Karpas-422 (cell line): ENCODE measurements around the gene CDK13. TPM values are rescaled to one million over a fixed set of nuclear protein-coding genes. Genes with fewer than 3 reads are reported as not detected.

Experiments
- DNase-seq: peaks from one replicate; pipeline ENCODE4 v3.0.0-alpha.2; 2015
- H2AFZ ChIP-seq: fragments of 200-600 bp; sonication (generic); 2 replicates; pipeline ENCODE4 v1.6.1; 2014; ENCODE audit warnings: antibody characterized with exemption, low read length, mixed read lengths
- H3K27ac ChIP-seq: fragments of 200-600 bp; sonication (generic); 2 replicates; pipeline ENCODE4 v1.5.1; 2014; ENCODE audit warnings: mild to moderate bottlenecking, low read length, moderate library complexity
- H3K27me3 ChIP-seq: fragments of 200-600 bp; sonication (generic); 2 replicates; pipeline ENCODE4 v1.6.1; 2014; ENCODE audit warnings: low read length, mixed read lengths
- H3K36me3 ChIP-seq: fragments of 200-600 bp; sonication (generic); 2 replicates; pipeline ENCODE4 v1.6.1; 2014; ENCODE audit warnings: low read length, mixed read lengths; ENCODE audit not compliant: insufficient read depth
- H3K4me1 ChIP-seq: fragments of 200-600 bp; sonication (generic); 2 replicates; pipeline ENCODE4 v1.6.1; 2014; ENCODE audit warnings: mild to moderate bottlenecking, low read length, mixed read lengths
- H3K4me2 ChIP-seq: fragments of 200-600 bp; sonication (generic); 2 replicates; pipeline ENCODE4 v1.6.1; 2014; ENCODE audit warnings: low read length, low read depth, mild to moderate bottlenecking; ENCODE audit not compliant: poor library complexity, severe bottlenecking
- H3K4me3 ChIP-seq: fragments of 200-600 bp; sonication (generic); 2 replicates; pipeline ENCODE4 v1.5.1; 2014; ENCODE audit warnings: mild to moderate bottlenecking, antibody characterized with exemption, low read length, mixed read lengths
- H3K79me2 ChIP-seq: fragments of 200-600 bp; sonication (generic); 2 replicates; pipeline ENCODE4 v1.6.1; 2014; ENCODE audit warnings: mild to moderate bottlenecking, low read length, mixed read lengths
- H3K9ac ChIP-seq: fragments of 200-600 bp; sonication (generic); 2 replicates; pipeline ENCODE4 v1.6.0; 2014; ENCODE audit warnings: low read length
- H3K9me2 ChIP-seq: fragments of 200-600 bp; sonication (generic), shearing (Covaris generic); replicated peaks from 2 replicates; pipeline ENCODE4 v1.6.0; 2014; ENCODE audit warnings: mild to moderate bottlenecking, low read length, moderate library complexity; ENCODE audit not compliant: insufficient read depth
- H3K9me3 ChIP-seq: fragments of 300-700, 200-600 bp; sonication (generic); 2 replicates; pipeline ENCODE4 v1.6.1; 2014; ENCODE audit warnings: low read length, mixed read lengths
- H4K20me1 ChIP-seq: fragments of 200-600 bp; sonication (generic); 2 replicates; pipeline ENCODE4 v1.6.1; 2014; ENCODE audit warnings: mild to moderate bottlenecking, antibody characterized with exemption, low read length, low read depth; ENCODE audit not compliant: insufficient read depth
- total RNA-seq: library from RNA; depleted of rRNA; stranded (reverse); fragments of >200 nt; shearing (Covaris generic); gene quantifications from 2 replicates; pipeline ENCODE4 v1.2.3, GENCODE V29; 2014; ENCODE audit warnings: low replicate concordance

The CDK13 gene
- total RNA-seq, 1 experiment from 2014 or later = 81.1 TPM

DNA sequence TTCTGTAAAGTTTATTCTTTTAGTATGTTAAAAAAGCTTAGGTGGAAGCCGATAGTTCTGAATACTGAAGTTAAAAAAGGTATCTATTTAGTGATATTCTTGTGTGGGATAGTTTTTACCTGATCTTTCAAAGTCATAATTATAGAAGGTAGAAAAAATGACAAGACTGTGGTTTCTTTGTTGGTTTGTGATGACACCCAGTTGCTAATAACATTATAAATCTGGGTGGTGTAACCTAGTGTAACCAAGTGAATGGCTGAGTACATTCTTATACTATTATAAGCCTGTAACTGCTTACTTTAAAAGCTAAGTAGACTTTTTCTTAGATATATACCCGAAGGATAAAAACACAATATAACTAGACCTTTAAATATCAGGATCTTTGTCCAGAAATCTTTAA is 2.3 kb downstream of the CDK13 start:
- H3K4me1 ChIP-seq = peaks cover 39% of the 10 kb centered on the region
- H2AFZ ChIP-seq = no peak overlapping the region
- no peaks in the 10 kb centered on the region for H3K9me3 ChIP-seq
- peak overlapping the region; percentile 85 for H3K4me2 ChIP-seq
- H3K36me3 ChIP-seq = peaks cover 33% of the 10 kb centered on the region
- H3K9ac ChIP-seq = peak overlapping the region; percentile 98
- no peaks in the 10 kb centered on the region for H3K27me3 ChIP-seq
- H3K9me2 ChIP-seq = no peaks in the 10 kb centered on the region
- DNase-seq = peak; percentile 65
- peak overlapping the region; percentile 78 for H3K4me3 ChIP-seq
- peaks cover 23% of the 10 kb centered on the region for H4K20me1 ChIP-seq
- peaks cover 78% of the 10 kb centered on the region for H3K79me2 ChIP-seq
- H3K27ac ChIP-seq = 0 out of 2 replicates have a peak overlapping the region, but pooled peaks have one; percentile 10

DNA sequence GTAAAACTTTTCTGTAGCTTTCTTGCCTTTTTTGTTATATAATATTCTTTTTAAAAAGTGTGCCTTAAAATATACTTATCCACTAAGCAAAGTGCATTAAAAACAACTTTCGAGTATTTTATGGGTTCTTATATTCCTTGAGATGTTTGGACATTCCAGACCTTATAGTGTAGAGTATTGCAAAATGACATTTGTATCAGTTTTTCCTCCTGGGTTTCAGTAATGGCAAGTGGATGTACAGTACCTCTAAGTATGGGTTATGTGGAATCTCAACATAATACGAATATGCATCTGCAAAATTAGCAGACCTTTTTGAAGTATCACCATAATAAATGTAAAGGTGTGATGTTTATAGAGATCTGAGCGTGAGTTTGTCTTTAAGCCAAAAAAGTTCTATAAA is 2.7 kb downstream of the CDK13 start:
- Histone ChIP-seq H3K9me2 (no peaks in the 10 kb centered on the region), H3K9ac (peak overlapping the region; percentile 98), H4K20me1 (peaks cover 23% of the 10 kb centered on the region), H3K9me3 (no peaks in the 10 kb centered on the region), H3K4me3 (peak overlapping the region; percentile 78), H2AFZ (no peak overlapping the region), H3K27me3 (no peaks in the 10 kb centered on the region), H3K4me2 (peak overlapping the region; percentile 85), H3K4me1 (peaks cover 42% of the 10 kb centered on the region), H3K27ac (no peak overlapping the region), H3K79me2 (peaks cover 82% of the 10 kb centered on the region), H3K36me3 (peaks cover 33% of the 10 kb centered on the region)
- DNase-seq = peak; percentile 44

DNA sequence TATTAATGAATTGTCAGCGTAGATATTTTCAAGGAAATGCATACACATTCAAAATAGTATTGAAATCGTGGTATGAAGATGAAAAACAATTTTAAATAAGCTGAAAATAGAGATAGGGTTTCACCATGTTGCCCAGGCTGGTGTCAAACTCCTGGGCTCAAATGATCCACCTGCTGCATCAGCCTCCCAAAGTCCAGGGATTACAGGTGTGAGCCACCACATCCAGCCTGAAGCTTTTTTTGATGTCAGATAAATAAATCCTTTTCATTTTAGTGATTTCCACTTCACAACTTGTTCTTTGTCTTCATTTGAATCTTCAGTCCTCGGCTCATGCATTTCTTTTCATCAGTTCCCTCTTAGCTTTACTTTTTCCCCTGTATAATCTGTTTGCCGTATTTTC is 4.6 kb downstream of the CDK13 start:
- peaks cover 23% of the 10 kb centered on the region for H4K20me1 ChIP-seq
- no peak overlapping the region for H3K27ac ChIP-seq
- H3K4me3 ChIP-seq = peak overlapping the region; percentile 78; the same call in 1 of the 2 replicates
- no peak overlapping the region for H2AFZ ChIP-seq
- no peaks in the 10 kb centered on the region for H3K27me3 ChIP-seq
- H3K9ac ChIP-seq = no peak overlapping the region
- H3K79me2 ChIP-seq = peaks cover 96% of the 10 kb centered on the region
- H3K4me1 ChIP-seq = peaks cover 40% of the 10 kb centered on the region
- peak overlapping the region; percentile 85 for H3K4me2 ChIP-seq
- H3K9me2 ChIP-seq = no peaks in the 10 kb centered on the region
- H3K36me3 ChIP-seq = peaks cover 44% of the 10 kb centered on the region
- DNase-seq = peak; percentile 39
- H3K9me3 ChIP-seq = no peaks in the 10 kb centered on the region

DNA sequence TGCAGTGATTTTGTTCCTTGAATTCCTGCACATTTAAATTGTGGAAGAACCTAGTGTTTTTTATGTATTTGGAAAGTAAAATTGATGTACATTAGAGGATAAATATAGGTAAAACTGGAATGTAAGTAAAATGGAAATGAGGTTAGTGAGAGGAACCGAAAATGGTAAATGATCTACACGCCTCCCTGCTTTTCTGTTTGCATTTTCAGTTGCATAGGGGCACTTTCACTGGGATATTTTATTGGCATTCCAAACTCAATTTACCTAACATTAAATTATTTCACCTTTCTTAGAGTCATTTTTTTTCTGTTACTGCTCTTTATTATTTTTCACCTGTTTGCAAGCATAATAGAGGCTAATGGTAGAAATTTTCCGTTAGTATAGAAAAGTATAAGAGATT is 8.0 kb downstream of the CDK13 start:
- Histone ChIP-seq H3K36me3 (peaks cover 53% of the 10 kb centered on the region), H3K27ac (peak overlapping the region; percentile 2; the same call in 1 of the 2 replicates), H2AFZ (no peak overlapping the region), H3K4me2 (peak overlapping the region; percentile 43), H3K9me3 (no peaks in the 10 kb centered on the region), H4K20me1 (peaks cover 8% of the 10 kb centered on the region), H3K9ac (no peak overlapping the region), H3K4me1 (peaks cover 37% of the 10 kb centered on the region), H3K27me3 (no peaks in the 10 kb centered on the region), H3K9me2 (no peaks in the 10 kb centered on the region), H3K4me3 (0 out of 2 replicates have a peak overlapping the region, but pooled peaks have one; percentile 1), H3K79me2 (peaks cover 91% of the 10 kb centered on the region)
- peak; percentile 41 for DNase-seq

DNA sequence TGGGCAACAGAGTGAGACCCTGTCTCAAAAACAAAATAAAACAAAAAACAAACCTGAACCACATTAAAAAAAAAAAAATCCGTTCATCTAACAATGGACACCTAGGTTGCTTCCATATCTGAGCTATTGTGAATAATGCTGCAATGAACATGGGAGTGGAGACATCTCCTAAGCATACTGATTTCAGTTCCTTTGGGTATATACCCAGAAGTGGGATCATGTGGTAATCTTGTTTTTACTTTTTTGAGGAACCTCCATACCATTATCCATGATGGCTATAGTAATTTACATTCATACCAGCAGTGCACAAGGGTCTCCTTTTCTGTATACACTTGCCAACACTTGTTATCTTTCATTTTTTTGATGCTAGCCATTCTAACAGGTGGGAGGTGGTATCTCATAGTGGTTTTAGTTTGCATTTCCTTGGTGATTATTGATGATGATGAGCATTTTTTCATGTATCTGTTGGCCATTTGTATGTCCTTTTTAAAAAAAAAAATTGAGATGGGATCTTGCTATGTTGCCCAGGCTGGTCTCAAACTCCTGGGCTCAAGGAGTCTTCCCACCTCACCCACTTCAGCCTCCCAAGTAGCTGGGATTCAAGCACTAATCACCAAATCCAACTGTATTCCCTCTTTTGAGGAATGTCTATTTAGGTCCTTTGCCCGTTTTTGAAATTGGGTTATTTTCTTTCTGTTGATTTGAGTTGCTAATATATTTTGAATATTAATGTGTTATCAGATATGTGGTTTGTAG is 17.5 kb downstream of the CDK13 start:
- Histone ChIP-seq H3K9me2 (no peaks in the 10 kb centered on the region), H4K20me1 (peaks cover 9% of the 10 kb centered on the region), H2AFZ (no peak overlapping the region)

DNA sequence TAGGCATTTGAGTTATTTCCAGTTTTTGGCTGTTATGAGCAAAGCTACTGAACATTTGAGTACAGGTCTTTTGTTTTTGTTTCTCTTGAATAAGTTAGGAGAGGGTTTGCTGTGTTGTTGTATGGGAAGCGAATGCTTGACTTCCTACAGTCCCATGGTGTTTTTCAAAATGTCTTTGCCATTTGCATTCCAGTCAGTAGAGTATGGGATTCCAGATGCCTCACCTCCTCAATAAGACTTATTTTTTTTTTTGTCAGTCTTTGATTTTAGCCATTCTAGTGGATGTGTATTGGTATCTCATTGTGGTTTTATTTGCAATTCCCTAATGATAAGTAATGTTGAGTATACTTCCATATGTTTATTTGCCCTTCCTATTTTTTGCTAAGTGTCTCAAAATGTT is 19.4 kb downstream of the CDK13 start:
- no peak overlapping the region for H3K4me3 ChIP-seq
- no peak overlapping the region for H2AFZ ChIP-seq
- DNase-seq = no peak
- H3K9me3 ChIP-seq = no peaks in the 10 kb centered on the region
- no peak overlapping the region for H3K27ac ChIP-seq
- H3K4me2 ChIP-seq = no peak overlapping the region
- peaks cover 92% of the 10 kb centered on the region for H3K79me2 ChIP-seq
- H3K36me3 ChIP-seq = no peaks in the 10 kb centered on the region
- H4K20me1 ChIP-seq = peaks cover 12% of the 10 kb centered on the region
- H3K9me2 ChIP-seq = no peaks in the 10 kb centered on the region
- H3K4me1 ChIP-seq = peaks cover 33% of the 10 kb centered on the region
- no peaks in the 10 kb centered on the region for H3K27me3 ChIP-seq
- no peak overlapping the region for H3K9ac ChIP-seq

More for the DNA sequence above, 17.5 kb downstream of the CDK13 start:
- no peaks in the 10 kb centered on the region for H3K36me3 ChIP-seq
- H3K4me2 ChIP-seq = no peak overlapping the region
- H3K27me3 ChIP-seq = no peaks in the 10 kb centered on the region
- no peak overlapping the region for H3K9ac ChIP-seq
- DNase-seq = no peak
- no peak overlapping the region for H3K27ac ChIP-seq
- H3K4me1 ChIP-seq = peaks cover 22% of the 10 kb centered on the region
- H3K4me3 ChIP-seq = no peak overlapping the region
- H3K9me3 ChIP-seq = no peaks in the 10 kb centered on the region
- peaks cover 85% of the 10 kb centered on the region for H3K79me2 ChIP-seq

DNA sequence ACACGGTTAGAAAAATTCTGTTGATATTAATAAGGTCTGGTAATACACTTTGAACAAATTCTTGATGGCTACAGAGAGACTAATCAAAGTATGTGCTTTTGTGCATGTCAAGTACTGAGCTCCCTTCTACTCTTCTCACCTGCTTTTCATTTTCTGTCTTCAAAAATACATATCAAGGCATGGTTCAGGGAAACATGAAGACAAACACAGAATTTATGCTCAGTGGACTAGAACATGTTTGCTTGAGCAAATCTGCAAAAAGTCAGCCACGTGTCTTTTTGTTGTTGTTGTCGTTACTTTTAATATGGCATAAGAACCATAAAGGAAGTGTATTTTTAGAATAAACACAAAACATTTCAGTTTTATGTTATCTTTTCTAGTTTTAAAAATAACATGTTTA is 21.9 kb downstream of the CDK13 start:
- H2AFZ ChIP-seq = no peak overlapping the region
- no peaks in the 10 kb centered on the region for H3K9me3 ChIP-seq
- H3K9ac ChIP-seq = no peak overlapping the region
- peaks cover 57% of the 10 kb centered on the region for H3K4me1 ChIP-seq
- no peaks in the 10 kb centered on the region for H3K27me3 ChIP-seq
- no peak overlapping the region for H3K27ac ChIP-seq
- peaks cover 15% of the 10 kb centered on the region for H4K20me1 ChIP-seq
- H3K36me3 ChIP-seq = no peaks in the 10 kb centered on the region
- peaks cover 100% of the 10 kb centered on the region for H3K79me2 ChIP-seq
- no peaks in the 10 kb centered on the region for H3K9me2 ChIP-seq
- no peak overlapping the region for H3K4me2 ChIP-seq
- no peak overlapping the region for H3K4me3 ChIP-seq
- no peak for DNase-seq

DNA sequence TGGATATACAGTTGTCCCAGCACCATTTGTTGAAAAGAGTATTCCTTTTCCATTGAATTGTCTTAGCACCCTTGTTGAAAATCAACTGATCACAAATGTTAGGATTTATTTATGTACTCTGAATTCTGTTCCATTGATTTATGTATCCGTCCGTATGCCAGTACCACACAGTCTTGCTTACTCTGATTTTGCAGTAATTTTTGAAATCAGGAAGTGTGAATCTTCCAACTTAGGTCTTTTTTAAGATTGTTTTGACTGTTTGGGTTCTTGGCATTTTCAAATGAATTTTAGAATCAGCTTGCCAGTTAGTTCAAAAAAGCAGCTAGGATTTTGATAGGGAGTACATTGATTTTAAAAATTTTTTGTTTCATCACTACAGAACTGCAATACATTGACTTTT is 23.7 kb downstream of the CDK13 start:
- Histone ChIP-seq H3K27ac (peak overlapping the region; percentile 5; the same call in 1 of the 2 replicates), H3K36me3 (no peaks in the 10 kb centered on the region), H4K20me1 (peaks cover 25% of the 10 kb centered on the region), H2AFZ (no peak overlapping the region), H3K9me2 (no peaks in the 10 kb centered on the region), H3K4me1 (peaks cover 67% of the 10 kb centered on the region), H3K4me3 (no peak overlapping the region), H3K27me3 (no peaks in the 10 kb centered on the region), H3K79me2 (peaks cover 100% of the 10 kb centered on the region), H3K9ac (no peak overlapping the region), H3K9me3 (no peaks in the 10 kb centered on the region), H3K4me2 (no peak overlapping the region)
- no peak for DNase-seq
